ENCODE results near the gene HOXA7.

The HOXA7 gene

GRCh38 chr7:27162561-27163287, 6.2 kb upstream of the HOXA7 start:
- no peak overlapping the region for H3K4me3 ChIP-seq (ENCODE audit: insufficient read depth, low read depth, low read length, poor library complexity, severe bottlenecking)
- peaks cover 48% of the 10 kb centered on the region for H3K4me1 ChIP-seq (ENCODE audit: control insufficient read depth, insufficient read depth, low read length, poor library complexity, severe bottlenecking)

GRCh38 chr7:27161721-27162560, 5.5 kb upstream of the HOXA7 start:
- Histone ChIP-seq H3K4me3 (ENCODE audit: insufficient read depth, low read depth, low read length, poor library complexity, severe bottlenecking) (no peak overlapping the region), H3K27me3 (replicated peaks; ENCODE audit: control insufficient read depth, insufficient read depth, low read length, poor library complexity, severe bottlenecking) (peaks cover 77% of the 10 kb centered on the region), H3K4me1 (ENCODE audit: control insufficient read depth, insufficient read depth, low read length, poor library complexity, severe bottlenecking) (peaks cover 48% of the 10 kb centered on the region), H3K36me3 (ENCODE audit: control insufficient read depth, insufficient read depth, low read length) (no peaks in the 10 kb centered on the region), H3K27ac (ENCODE audit: insufficient read depth, low read length, poor library complexity, severe bottlenecking) (no peak overlapping the region), H3K9me3 (ENCODE audit: control insufficient read depth, low read length) (no peaks in the 10 kb centered on the region)
- no peak for DNase-seq

More at GRCh38 chr7:27162561-27163287, 6.2 kb upstream of the HOXA7 start:
- Histone ChIP-seq H3K9me3 (ENCODE audit: control insufficient read depth, low read length) (no peaks in the 10 kb centered on the region), H3K36me3 (ENCODE audit: control insufficient read depth, insufficient read depth, low read length) (no peaks in the 10 kb centered on the region), H3K27ac (ENCODE audit: insufficient read depth, low read length, poor library complexity, severe bottlenecking) (no peak overlapping the region), H3K27me3 (replicated peaks; ENCODE audit: control insufficient read depth, insufficient read depth, low read length, poor library complexity, severe bottlenecking) (peaks cover 80% of the 10 kb centered on the region)
- no peak for DNase-seq

GRCh38 chr7:27161214-27161720, 4.8 kb upstream of the HOXA7 start:
- H3K4me1 ChIP-seq (ENCODE audit: control insufficient read depth, insufficient read depth, low read length, poor library complexity, severe bottlenecking): peaks cover 48% of the 10 kb centered on the region
- no peak overlapping the region for H3K27ac ChIP-seq (ENCODE audit: insufficient read depth, low read length, poor library complexity, severe bottlenecking)
- H3K36me3 ChIP-seq (ENCODE audit: control insufficient read depth, insufficient read depth, low read length): no peaks in the 10 kb centered on the region
- H3K27me3 ChIP-seq (replicated peaks; ENCODE audit: control insufficient read depth, insufficient read depth, low read length, poor library complexity, severe bottlenecking): peaks cover 74% of the 10 kb centered on the region
- H3K4me3 ChIP-seq (ENCODE audit: insufficient read depth, low read depth, low read length, poor library complexity, severe bottlenecking): peak overlapping the region; percentile 73
- DNase-seq: no peak
- no peaks in the 10 kb centered on the region for H3K9me3 ChIP-seq (ENCODE audit: control insufficient read depth, low read length)

GRCh38 chr7:27160546-27161213, 4.2 kb upstream of the HOXA7 start:
- H3K36me3 ChIP-seq (ENCODE audit: control insufficient read depth, insufficient read depth, low read length): no peaks in the 10 kb centered on the region
- peaks cover 74% of the 10 kb centered on the region for H3K27me3 ChIP-seq (replicated peaks; ENCODE audit: control insufficient read depth, insufficient read depth, low read length, poor library complexity, severe bottlenecking)
- DNase-seq: peak; percentile 59 to 77 (median 73)
- no peak overlapping the region for H3K27ac ChIP-seq (ENCODE audit: insufficient read depth, low read length, poor library complexity, severe bottlenecking)
- H3K9me3 ChIP-seq (ENCODE audit: control insufficient read depth, low read length): no peaks in the 10 kb centered on the region
- H3K4me1 ChIP-seq (ENCODE audit: control insufficient read depth, insufficient read depth, low read length, poor library complexity, severe bottlenecking): peaks cover 48% of the 10 kb centered on the region
- peak overlapping the region; percentile 73 for H3K4me3 ChIP-seq (ENCODE audit: insufficient read depth, low read depth, low read length, poor library complexity, severe bottlenecking)

- Histone ChIP-seq H3K36me3 (ENCODE audit: control insufficient read depth, insufficient read depth, low read length) (no peaks in the 10 kb centered on the region), H3K9me3 (ENCODE audit: control insufficient read depth, low read length) (no peaks in the 10 kb centered on the region), H3K4me1 (ENCODE audit: control insufficient read depth, insufficient read depth, low read length, poor library complexity, severe bottlenecking) (peaks cover 48% of the 10 kb centered on the region), H3K4me3 (ENCODE audit: insufficient read depth, low read depth, low read length, poor library complexity, severe bottlenecking) (peak overlapping the region; percentile 73), H3K27ac (ENCODE audit: insufficient read depth, low read length, poor library complexity, severe bottlenecking) (no peak overlapping the region), H3K27me3 (replicated peaks; ENCODE audit: control insufficient read depth, insufficient read depth, low read length, poor library complexity, severe bottlenecking) (peaks cover 74% of the 10 kb centered on the region)
- no peak for DNase-seq
These were observed 3.7 kb upstream of the HOXA7 start for GRCh38 chr7:27160145-27160545.

- no peak overlapping the region for H3K27ac ChIP-seq (ENCODE audit: insufficient read depth, low read length, poor library complexity, severe bottlenecking)
- peaks cover 48% of the 10 kb centered on the region for H3K4me1 ChIP-seq (ENCODE audit: control insufficient read depth, insufficient read depth, low read length, poor library complexity, severe bottlenecking)
- no peaks in the 10 kb centered on the region for H3K36me3 ChIP-seq (ENCODE audit: control insufficient read depth, insufficient read depth, low read length)
- H3K4me3 ChIP-seq (ENCODE audit: insufficient read depth, low read depth, low read length, poor library complexity, severe bottlenecking): peak overlapping the region; percentile 73
- DNase-seq: no peak
- H3K27me3 ChIP-seq (replicated peaks; ENCODE audit: control insufficient read depth, insufficient read depth, low read length, poor library complexity, severe bottlenecking): peaks cover 74% of the 10 kb centered on the region
- no peaks in the 10 kb centered on the region for H3K9me3 ChIP-seq (ENCODE audit: control insufficient read depth, low read length)
These were observed 3.0 kb upstream of the HOXA7 start for GRCh38 chr7:27159266-27160144.

GRCh38 chr7:27158436-27159265, 2.2 kb upstream of the HOXA7 start:
- Histone ChIP-seq H3K4me3 (ENCODE audit: insufficient read depth, low read depth, low read length, poor library complexity, severe bottlenecking) (no peak overlapping the region), H3K27me3 (replicated peaks; ENCODE audit: control insufficient read depth, insufficient read depth, low read length, poor library complexity, severe bottlenecking) (peaks cover 74% of the 10 kb centered on the region), H3K27ac (ENCODE audit: insufficient read depth, low read length, poor library complexity, severe bottlenecking) (no peak overlapping the region), H3K9me3 (ENCODE audit: control insufficient read depth, low read length) (no peaks in the 10 kb centered on the region), H3K36me3 (ENCODE audit: control insufficient read depth, insufficient read depth, low read length) (no peaks in the 10 kb centered on the region), H3K4me1 (ENCODE audit: control insufficient read depth, insufficient read depth, low read length, poor library complexity, severe bottlenecking) (peaks cover 44% of the 10 kb centered on the region)
- DNase-seq: no peak

- Histone ChIP-seq H3K9me3 (ENCODE audit: control insufficient read depth, low read length) (no peaks in the 10 kb centered on the region), H3K4me1 (ENCODE audit: control insufficient read depth, insufficient read depth, low read length, poor library complexity, severe bottlenecking) (peaks cover 44% of the 10 kb centered on the region), H3K27me3 (replicated peaks; ENCODE audit: control insufficient read depth, insufficient read depth, low read length, poor library complexity, severe bottlenecking) (peaks cover 77% of the 10 kb centered on the region), H3K36me3 (ENCODE audit: control insufficient read depth, insufficient read depth, low read length) (no peaks in the 10 kb centered on the region), H3K27ac (ENCODE audit: insufficient read depth, low read length, poor library complexity, severe bottlenecking) (no peak overlapping the region), H3K4me3 (ENCODE audit: insufficient read depth, low read depth, low read length, poor library complexity, severe bottlenecking) (no peak overlapping the region)
- DNase-seq: no peak
These were observed 1.4 kb upstream of the HOXA7 start for GRCh38 chr7:27157702-27158431.

Measured in effector memory CD4-positive, alpha-beta T cell (primary cell).